ENCODE data around the gene DNAI7. TPM values are rescaled to one million over a fixed set of nuclear protein-coding genes. Genes with fewer than 3 reads are reported as not detected.

DNAI7 gene
- total RNA-seq, 4 donors from 2014 or later, result 0.47 to 3.5 (median 0.56) TPM; not detected in 1

- DNase-seq (ENCODE audit: low spot score) (no peak), ATAC-seq (ENCODE audit: low FRiP score) (no peak)
- no peak for TF ChIP-seq CTCF (IDR thresholded peaks at IDR 0.05)
These were observed 120.8 kb downstream of the DNAI7 start for GRCh38 chr12:25074113-25074512.

GRCh38 chr12:25072906-25073650 is 121.9 kb downstream of the DNAI7 start:
- ATAC-seq (ENCODE audit: low FRiP score) (no peak), DNase-seq (ENCODE audit: low spot score) (no peak)
- TF ChIP-seq CTCF (IDR thresholded peaks at IDR 0.05), result no peak

GRCh38 chr12:25071366-25071765 is 123.6 kb downstream of the DNAI7 start:
- DNase-seq (ENCODE audit: low spot score) (no peak), ATAC-seq (ENCODE audit: low FRiP score) (no peak)
- no peak for TF ChIP-seq CTCF (IDR thresholded peaks at IDR 0.05)

- ATAC-seq (ENCODE audit: low FRiP score) (no peak), DNase-seq (ENCODE audit: low spot score) (no peak)
- TF ChIP-seq CTCF (IDR thresholded peaks at IDR 0.05), result no peak
These were observed 125.7 kb downstream of the DNAI7 start for GRCh38 chr12:25069224-25069623.

- DNase-seq (ENCODE audit: low spot score) (no peak), ATAC-seq (ENCODE audit: low FRiP score) (no peak)
- TF ChIP-seq CTCF (IDR thresholded peaks at IDR 0.05), result no peak
These were observed 129.9 kb downstream of the DNAI7 start for GRCh38 chr12:25065035-25065434.

- ATAC-seq (ENCODE audit: low FRiP score) (no peak), DNase-seq (ENCODE audit: low spot score) (no peak)
- TF ChIP-seq CTCF (IDR thresholded peaks at IDR 0.05), result no peak
These were observed 130.9 kb downstream of the DNAI7 start for GRCh38 chr12:25063873-25064628.

All from omental fat pad (tissue), 4 donors.